SU-DHL-6 (cell line): ENCODE data around the gene SLC9A7.

Experiments
- H2AFZ ChIP-seq: fragments of 200-600 bp; sonication (generic); 2 replicates; pipeline ENCODE4 v1.6.1; 2014; ENCODE audit warnings: low read depth, mild to moderate bottlenecking, moderate library complexity, mixed read lengths, antibody characterized with exemption, low read length; ENCODE audit not compliant: severe bottlenecking
- H3F3A ChIP-seq: fragments of 200-600 bp; shearing (Covaris generic); 2 replicates; pipeline ENCODE4 v1.6.0; 2016; ENCODE audit warnings: antibody characterized with exemption, mild to moderate bottlenecking; ENCODE audit not compliant: insufficient read depth
- H3K27ac ChIP-seq: fragments of 200-600 bp; sonication (generic); 2 replicates; pipeline ENCODE4 v1.5.1; 2016; ENCODE audit warnings: low read depth, mild to moderate bottlenecking, low read length, moderate library complexity, mixed read lengths
- H3K27me3 ChIP-seq: fragments of 200-600 bp; sonication (generic), shearing (Covaris generic); 2 replicates; pipeline ENCODE4 v1.6.0; 2014; ENCODE audit warnings: mild to moderate bottlenecking, low read length
- H3K36me3 ChIP-seq: fragments of 200-600 bp; sonication (generic); 2 replicates; pipeline ENCODE4 v1.6.1; 2014; ENCODE audit warnings: mild to moderate bottlenecking, low read length, mixed read lengths
- H3K4me2 ChIP-seq: fragments of 300-600, 200-600 bp; shearing (Covaris generic), sonication (generic); 2 replicates; pipeline ENCODE4 v1.6.0; 2014; ENCODE audit warnings: low read length, low read depth, mild to moderate bottlenecking; ENCODE audit not compliant: poor library complexity, severe bottlenecking
- H3K4me3 ChIP-seq: fragments of 200-600 bp; sonication (generic); 2 replicates; pipeline ENCODE4 v1.5.1; 2014; ENCODE audit warnings: antibody characterized with exemption, low read length, mild to moderate bottlenecking, mixed read lengths; ENCODE audit not compliant: insufficient read depth, poor library complexity, severe bottlenecking
- H3K79me2 ChIP-seq: fragments of 200-600 bp; sonication (generic); 2 replicates; pipeline ENCODE4 v1.6.1; 2014; ENCODE audit warnings: mild to moderate bottlenecking, low read length, moderate library complexity; ENCODE audit not compliant: insufficient read depth
- H3K9ac ChIP-seq: fragments of 200-600 bp; sonication (generic); 2 replicates; pipeline ENCODE4 v1.7.0; 2014; ENCODE audit warnings: mild to moderate bottlenecking, low read length
- H3K9me2 ChIP-seq: fragments of 200-600 bp; sonication (generic); replicated peaks from 2 replicates; pipeline ENCODE4 v1.6.1; 2014; ENCODE audit warnings: low read length; ENCODE audit not compliant: insufficient read depth
- H3K9me3 ChIP-seq: fragments of 200-600 bp; sonication (generic); 2 replicates; pipeline ENCODE4 v1.6.1; 2014; ENCODE audit warnings: low read length, mixed read lengths; ENCODE audit not compliant: insufficient read depth
- H4K20me1 ChIP-seq: fragments of 200-600 bp; sonication (generic); 2 replicates; pipeline ENCODE4 v1.6.1; 2014; ENCODE audit warnings: low read depth, mild to moderate bottlenecking, antibody characterized with exemption, low read length, moderate library complexity, mixed read lengths
- CTCF ChIP-seq: fragments of 200-600 bp; sonication (generic); IDR thresholded peaks from one replicate; pipeline ENCODE4 v1.5.1; 2017; ENCODE audit warnings: antibody characterized with exemption, mild to moderate bottlenecking, low read length, moderate library complexity; ENCODE audit not compliant: insufficient read depth, poor library complexity, severe bottlenecking
- EZH2phosphoT487 ChIP-seq: fragments of 200-600 bp; sonication (generic), shearing (Covaris generic); conservative IDR thresholded peaks from 2 replicates; pipeline ENCODE4 v1.6.1; 2018; ENCODE audit warnings: mild to moderate bottlenecking, antibody characterized with exemption, low read length, moderate library complexity, mixed read lengths

SLC9A7 gene

GRCh38 chrX:46653482-46653881, 105.4 kb downstream of the SLC9A7 start:
- Histone ChIP-seq H3F3A (no peaks in the 10 kb centered on the region), H3K4me2 (no peak overlapping the region), H2AFZ (no peak overlapping the region), H3K79me2 (no peaks in the 10 kb centered on the region), H3K36me3 (no peaks in the 10 kb centered on the region), H3K27me3 (no peaks in the 10 kb centered on the region), H4K20me1 (no peaks in the 10 kb centered on the region), H3K4me3 (no peak overlapping the region), H3K9ac (no peak overlapping the region), H3K9me2 (no peaks in the 10 kb centered on the region), H3K9me3 (no peaks in the 10 kb centered on the region), H3K27ac (no peak overlapping the region)
- no peak for TF ChIP-seq EZH2phosphoT487
- no peak for TF ChIP-seq CTCF

DNA sequence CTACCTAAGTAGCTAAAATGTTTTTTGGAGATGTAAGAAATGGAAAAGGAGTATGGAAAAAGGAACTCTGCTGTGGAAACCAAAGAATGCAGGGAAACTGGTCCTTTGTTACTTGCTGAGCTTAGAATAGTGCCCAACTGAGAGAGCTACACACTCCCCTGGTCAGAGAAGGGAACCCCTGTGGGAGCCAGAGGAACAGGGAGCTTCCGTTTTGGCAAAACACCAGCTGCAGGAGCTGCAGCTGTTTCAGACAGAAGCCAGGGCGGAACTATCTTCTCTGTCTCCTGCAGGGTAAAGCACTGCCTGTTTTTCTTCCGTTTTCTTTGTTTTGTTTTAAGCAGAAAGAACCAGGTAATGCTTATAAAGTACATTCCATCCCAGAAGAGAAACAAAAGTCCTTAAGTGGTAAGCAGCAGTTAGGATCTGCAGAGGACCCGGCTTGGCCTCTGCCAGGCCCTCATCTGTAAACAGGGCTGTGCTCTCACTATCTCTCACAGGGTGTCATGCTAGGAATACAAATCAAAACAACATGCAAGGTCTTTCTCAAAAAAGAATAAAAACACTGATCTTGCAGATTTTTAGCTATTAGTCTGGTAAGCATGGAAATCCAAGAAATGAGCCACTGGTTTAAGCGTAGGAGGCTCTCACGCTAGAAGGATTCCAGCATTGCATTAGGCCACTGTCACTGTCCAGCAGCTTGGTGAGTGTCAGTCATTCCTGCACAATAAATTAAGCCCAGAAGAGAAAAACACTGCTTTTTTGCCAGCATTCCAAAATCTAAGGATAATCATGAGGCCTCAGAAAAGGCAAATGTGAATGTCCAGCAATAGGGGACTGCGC, 109.3 kb downstream of the SLC9A7 start:
- no peak overlapping the region for H3K9ac ChIP-seq
- no peak overlapping the region for H3K4me3 ChIP-seq
- no peaks in the 10 kb centered on the region for H3K9me3 ChIP-seq
- no peak overlapping the region for H3K27ac ChIP-seq
- no peaks in the 10 kb centered on the region for H3K79me2 ChIP-seq
- H3K9me2 ChIP-seq = no peaks in the 10 kb centered on the region
- no peaks in the 10 kb centered on the region for H3K27me3 ChIP-seq
- no peaks in the 10 kb centered on the region for H3K36me3 ChIP-seq
- H3K4me2 ChIP-seq = no peak overlapping the region
- TF ChIP-seq EZH2phosphoT487 (no peak), CTCF (no peak)
- no peaks in the 10 kb centered on the region for H4K20me1 ChIP-seq
- no peaks in the 10 kb centered on the region for H3F3A ChIP-seq
- no peak overlapping the region for H2AFZ ChIP-seq

DNA sequence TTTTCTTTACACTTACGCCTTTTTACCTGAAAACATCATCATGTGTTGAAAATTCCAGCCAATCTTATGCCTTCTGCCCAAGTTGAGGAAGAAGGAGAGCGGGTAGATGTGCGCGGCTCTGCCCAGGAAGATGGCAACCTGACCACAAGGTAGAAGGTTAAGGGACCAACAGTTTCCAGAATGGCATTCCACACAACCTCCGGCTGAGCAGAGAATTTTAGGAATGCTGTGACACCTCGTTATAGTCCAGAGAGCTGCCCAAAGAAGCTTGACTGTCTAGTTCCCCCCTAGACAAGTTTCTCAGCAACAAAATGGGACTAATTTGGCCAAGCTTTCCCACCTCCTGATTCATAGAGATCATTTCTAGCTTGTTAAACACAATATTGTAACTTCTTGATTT, 110.3 kb downstream of the SLC9A7 start:
- no peak for TF ChIP-seq EZH2phosphoT487
- no peak for TF ChIP-seq CTCF
- H3K27ac ChIP-seq = no peak overlapping the region
- H4K20me1 ChIP-seq = no peaks in the 10 kb centered on the region
- no peak overlapping the region for H3K9ac ChIP-seq
- no peaks in the 10 kb centered on the region for H3K9me2 ChIP-seq
- no peak overlapping the region for H3K4me3 ChIP-seq
- no peaks in the 10 kb centered on the region for H3K27me3 ChIP-seq
- H2AFZ ChIP-seq = no peak overlapping the region
- no peaks in the 10 kb centered on the region for H3F3A ChIP-seq
- H3K9me3 ChIP-seq = no peaks in the 10 kb centered on the region
- H3K4me2 ChIP-seq = no peak overlapping the region
- no peaks in the 10 kb centered on the region for H3K36me3 ChIP-seq
- no peaks in the 10 kb centered on the region for H3K79me2 ChIP-seq
